Fibroblast of skin of right biceps (primary cell): ENCODE results near the gene C16orf89.
"Not testable (repeated sequence)": the region's sequence is repeated elsewhere in the genome, so short reads cannot be mapped to it uniquely, and the experiment has no call there.

Experiments
- DNase-seq: peaks from one replicate; pipeline ENCODE4 v3.0.0-alpha.2; 2013

Gene C16orf89

DNA sequence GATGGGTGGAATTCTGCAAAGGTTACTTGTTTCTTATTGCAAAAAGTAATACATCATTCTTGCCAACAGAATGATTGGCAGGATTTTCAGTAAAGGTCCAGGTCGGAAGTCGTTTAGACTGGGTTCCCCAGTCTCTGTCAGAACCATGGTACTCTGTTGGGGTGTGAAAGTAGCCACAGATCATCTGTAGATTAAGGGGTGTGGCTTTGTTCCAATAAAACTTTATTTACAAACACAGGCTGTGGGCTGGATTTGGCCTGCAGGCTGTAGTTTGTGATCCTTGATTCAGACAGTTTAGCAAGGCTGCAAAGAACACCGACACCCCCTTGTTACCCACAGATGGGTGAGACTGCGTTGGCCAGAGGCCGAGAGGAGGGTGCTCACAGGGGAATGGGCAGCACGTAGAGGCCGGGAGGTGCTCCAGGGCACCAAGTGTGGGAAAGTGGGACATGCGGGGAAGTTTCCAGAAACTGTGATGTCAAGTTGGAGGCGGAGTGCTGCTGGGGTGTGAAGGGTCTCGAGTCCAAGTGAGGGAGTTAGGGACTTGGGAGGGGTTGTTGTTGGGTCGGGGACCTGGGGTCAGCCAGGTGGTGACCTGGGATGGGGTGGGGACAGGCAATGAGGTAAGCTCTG, 18.5 kb upstream of the C16orf89 start:
- DNase-seq, result not testable (repeated sequence)

DNA sequence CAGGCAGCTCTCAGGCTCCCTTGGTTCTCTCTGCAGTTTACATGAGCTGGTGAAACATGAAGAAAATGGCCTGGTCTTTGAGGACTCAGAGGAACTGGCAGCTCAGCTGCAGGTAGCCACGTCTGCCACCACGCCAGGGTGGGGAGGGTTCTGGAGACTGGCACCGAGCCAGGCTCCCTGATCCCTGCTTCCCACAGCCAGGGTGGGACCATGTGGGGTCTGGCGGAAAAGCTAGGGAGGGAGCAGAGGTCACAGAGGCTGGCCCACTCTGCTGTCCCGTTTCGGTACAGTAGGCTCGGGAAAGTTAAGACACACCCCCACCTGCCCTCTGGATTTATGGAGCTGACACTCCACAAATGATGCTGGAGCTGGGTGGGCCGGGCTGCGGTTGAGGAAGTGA, 17.9 kb upstream of the C16orf89 start:
- not testable (repeated sequence) for DNase-seq

DNA sequence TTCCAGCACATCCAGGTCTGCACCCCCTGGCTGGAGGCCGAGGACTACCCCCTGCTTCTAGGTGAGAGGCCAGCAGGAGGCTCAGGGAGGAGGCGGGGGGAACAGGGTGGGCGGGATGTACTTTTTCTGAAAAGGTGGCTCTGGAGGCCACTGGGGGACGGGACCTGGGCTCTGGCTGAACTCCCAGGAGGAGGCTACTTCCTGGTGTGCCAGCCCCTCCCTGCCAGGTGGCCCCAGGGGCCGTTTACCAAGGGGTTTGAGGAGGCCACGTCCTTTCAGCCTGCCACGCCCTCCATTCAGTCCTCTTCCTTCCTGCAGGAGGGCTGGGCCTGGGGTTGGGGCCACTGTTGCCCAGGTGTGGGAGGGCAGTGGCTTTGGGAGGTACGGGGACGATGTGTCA, 15.2 kb upstream of the C16orf89 start:
- DNase-seq, result not testable (repeated sequence)

DNA sequence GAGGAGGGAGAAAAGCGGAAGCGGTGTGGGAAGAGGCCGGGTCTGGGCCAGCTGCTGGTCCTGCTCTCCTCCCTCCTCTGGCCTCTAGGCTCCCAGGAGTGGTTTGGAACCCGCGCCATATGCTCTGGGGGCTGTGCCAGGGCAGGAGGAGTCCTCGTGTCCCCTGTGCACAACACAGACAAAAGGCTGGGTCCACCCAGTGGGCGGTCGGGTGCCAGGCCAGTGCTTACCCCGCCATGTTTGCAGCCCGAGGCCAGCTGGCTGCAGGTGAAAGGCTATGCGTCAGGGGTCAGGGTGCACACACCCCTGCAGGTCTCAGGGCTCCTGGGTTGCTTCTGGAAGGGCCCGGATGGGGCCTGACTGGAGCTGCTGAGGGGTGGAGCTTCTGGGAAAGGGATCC, 14.7 kb upstream of the C16orf89 start:
- DNase-seq, result not testable (repeated sequence)

- no peak for DNase-seq
Measured at GRCh38 chr16:5078626-5079025, 12.9 kb upstream of the C16orf89 start.

DNA sequence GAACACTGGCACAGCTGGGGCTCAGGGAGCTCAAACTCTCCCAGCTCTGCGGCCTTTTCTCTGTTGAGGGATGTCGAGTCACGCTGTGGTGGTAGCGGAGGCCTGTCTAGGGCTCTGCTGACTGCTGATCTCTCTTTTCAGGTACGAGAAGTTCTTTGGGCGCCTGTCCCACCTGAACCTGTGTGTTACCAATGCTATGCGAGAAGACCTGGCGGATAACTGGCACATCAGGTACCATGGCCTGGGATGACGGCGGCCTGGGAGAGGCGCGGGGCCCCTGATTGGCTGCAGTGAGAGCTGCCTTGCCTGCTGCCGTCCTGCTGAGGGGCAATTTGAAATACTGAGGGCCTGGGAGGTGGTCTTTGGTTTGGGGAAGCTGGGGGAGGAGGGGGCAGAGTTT, 11.5 kb upstream of the C16orf89 start:
- DNase-seq, result no peak

GRCh38 chr16:5075637-5076036, 9.9 kb upstream of the C16orf89 start:
- DNase-seq, result no peak

DNA sequence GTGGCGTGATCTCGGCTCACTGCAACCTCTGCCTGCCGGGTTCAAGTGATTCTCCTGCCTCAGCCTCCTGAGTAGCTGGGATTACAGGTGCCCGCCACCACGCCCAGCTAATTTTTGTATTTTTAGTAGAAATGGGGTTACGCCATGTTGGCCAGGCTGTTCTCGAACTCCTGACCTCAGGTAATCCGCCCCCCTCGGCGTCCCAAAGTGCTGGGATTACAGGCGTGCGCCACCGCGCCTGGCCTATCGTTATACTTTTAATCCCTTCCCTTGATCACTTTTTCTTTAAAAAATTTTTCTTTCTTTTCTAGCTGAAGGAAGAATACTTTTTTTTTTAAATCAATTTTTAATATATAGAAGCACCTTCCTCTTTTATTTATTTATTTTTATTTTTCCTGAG, 8.0 kb upstream of the C16orf89 start:
- not testable (repeated sequence) for DNase-seq

- DNase-seq, result peak; percentile 45
Measured at GRCh38 chr16:5073279-5073629, 7.5 kb upstream of the C16orf89 start.

- DNase-seq, result no peak
Measured at GRCh38 chr16:5072334-5073278, 6.8 kb upstream of the C16orf89 start.

DNA sequence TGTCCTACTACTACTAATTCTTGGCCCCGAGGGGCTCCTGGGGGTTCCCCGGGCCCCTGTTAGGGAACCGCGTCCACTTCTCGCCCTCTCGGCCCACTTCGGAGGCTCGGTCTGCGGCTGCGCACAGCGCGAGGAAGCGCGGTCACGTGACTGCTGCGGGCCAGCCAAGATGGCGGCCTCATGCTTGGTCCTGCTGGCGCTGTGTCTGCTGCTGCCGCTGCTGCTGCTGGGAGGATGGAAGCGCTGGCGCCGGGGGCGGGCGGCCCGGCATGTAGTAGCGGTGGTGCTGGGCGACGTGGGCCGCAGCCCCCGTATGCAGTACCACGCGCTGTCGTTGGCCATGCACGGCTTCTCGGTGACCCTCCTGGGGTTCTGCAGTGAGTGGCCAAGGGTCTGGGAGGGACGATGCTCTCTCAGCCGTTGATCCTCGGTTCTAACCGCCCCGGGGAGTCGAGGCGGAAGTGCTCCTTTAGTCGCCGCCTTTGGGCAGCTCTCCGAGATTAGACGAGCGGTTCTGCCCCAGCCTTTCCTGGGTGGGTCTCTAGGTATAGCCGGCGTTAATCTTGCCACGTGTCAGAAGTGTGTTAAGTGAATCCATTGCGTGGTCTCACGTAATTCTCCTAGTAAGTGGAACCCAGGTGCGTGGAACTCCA, 6.1 kb upstream of the C16orf89 start, which contains the start of gene ALG1:
TSS of gene ALG1 (plus strand) at position 163 of the 653 bp plus-strand sequence. CDS start at position 170, 7 bp downstream.
- peak; percentile 84 for DNase-seq

DNA sequence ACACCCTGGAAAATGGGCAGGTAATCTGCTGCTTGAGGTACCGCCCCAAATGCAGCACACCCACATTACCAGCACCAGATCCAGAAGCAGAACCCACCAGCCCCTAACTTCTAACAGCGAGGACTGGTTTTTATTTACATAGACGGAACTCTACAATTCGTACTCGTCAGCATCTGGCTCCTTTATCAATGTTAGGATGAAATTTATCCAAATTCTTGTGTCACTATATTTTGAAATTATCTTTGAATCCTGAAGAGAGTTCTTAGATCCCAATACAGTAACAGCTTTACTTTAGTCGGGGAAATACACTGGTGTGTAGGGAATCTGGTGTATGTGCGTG, 5.6 kb upstream of the C16orf89 start:
- no peak for DNase-seq

DNA sequence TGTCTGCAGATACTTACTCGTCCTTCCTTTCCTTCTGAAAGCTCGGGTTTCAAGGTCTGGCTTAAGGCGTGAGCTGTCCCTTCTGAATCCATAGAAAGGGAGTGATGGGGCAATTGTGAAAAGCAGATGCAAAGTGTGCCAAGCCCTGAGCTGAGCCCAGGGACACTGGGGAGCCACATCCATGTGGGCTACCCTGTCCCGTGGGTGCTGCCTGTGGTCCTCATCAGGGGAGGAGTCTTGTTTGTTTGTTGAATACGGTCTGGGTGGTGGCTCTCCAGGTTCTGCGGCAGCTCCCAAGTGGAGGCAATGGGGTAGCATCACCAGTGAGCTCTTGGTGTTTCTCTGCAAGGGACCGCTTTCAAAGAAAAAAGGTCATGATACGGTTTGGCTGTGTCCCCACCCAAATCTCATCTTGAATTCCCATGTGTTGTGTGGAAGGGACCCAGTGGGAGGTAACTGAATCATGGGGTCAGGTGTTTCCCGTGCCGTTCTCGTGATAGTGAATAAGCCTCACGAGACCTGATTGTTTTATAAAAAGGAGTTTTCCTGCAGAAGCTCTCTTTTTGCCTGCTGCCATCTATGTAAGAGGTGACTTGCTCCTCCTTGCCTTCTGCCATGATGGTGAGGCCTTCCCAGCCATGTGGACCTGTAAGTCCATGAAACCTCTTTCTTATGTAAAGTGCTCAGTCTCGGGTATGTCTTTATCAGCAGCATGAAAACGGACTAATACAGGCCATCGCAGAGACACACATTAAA, 4.9 kb upstream of the C16orf89 start:
- DNase-seq, result no peak

DNA sequence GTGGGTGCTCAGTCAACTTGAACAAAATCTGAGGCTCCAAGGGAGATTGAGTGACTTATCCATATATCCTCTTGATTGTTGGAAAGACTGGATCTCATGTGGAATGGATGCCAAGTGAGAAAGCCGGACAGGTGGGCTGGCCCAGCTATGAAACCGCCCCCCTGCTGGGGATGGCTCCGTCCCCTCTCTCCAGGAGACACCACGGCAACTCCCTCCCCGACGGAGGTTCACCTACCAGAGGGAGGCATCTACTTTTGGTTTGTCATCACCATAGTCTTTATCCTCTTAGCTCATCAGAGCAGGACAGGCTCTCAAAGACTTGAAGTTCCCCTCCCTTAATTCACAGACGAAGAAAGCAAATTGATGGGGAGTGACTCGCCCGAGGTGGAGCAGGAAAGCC, 4.1 kb upstream of the C16orf89 start:
- no peak for DNase-seq

DNA sequence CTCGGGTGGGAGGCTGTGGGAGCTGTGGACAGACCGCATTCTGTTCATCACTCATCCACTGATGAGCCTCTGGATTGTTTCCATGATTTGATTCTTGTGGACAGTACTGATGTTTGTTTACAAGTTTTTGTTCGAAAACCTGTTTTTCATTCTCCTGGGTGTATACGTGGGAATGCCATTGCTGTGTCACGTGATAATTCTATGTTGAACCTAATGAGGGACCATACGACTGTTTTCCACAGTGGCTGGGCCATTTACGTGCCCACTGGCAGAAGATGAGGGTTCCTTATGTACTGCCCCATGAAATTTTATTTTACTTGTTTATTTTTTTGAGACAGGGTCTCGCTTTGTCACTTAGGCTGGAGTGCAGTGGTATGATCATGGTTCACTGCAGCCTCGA, 3.3 kb upstream of the C16orf89 start:
- no peak for DNase-seq

DNA sequence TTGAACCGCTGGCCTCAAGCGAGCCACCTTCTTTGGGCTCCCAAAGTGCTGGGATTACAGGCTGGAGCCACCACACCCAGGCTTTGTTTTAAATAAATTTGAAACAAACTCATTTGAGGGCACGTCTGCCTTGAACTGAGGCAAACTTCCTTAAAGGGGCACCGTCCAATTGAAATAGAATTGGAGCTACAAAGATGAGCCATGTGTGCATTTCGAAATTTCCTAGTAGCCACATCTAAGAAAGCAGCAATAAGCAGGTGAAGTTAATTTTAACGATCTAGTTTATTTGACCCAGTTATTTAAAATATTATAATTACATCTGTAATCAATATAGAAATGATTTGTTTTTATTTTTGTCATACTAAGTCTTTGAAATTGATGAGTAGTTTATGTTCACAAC, 755 bp upstream of the C16orf89 start:
- DNase-seq, result no peak

DNA sequence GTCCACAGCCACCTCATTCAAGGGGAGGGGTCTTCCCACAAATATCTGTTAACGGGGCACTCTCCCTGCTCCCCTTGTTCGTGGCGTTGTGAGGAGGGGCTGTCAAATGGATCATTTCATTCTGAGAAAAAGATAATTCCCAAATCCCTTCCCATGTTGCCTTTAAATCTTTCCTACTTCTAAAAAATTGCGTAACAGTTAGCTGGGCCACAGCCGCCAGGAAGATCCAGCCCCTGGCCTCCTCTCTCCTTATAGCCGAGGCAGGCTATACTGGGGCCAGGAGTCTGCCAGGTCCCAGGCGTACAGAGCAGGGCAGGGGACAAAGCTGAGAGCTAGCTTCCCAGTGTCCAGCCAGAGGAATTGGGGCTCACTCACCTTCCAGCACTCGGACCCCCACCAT, 430 bp downstream of the C16orf89 start:
- DNase-seq, result no peak

DNA sequence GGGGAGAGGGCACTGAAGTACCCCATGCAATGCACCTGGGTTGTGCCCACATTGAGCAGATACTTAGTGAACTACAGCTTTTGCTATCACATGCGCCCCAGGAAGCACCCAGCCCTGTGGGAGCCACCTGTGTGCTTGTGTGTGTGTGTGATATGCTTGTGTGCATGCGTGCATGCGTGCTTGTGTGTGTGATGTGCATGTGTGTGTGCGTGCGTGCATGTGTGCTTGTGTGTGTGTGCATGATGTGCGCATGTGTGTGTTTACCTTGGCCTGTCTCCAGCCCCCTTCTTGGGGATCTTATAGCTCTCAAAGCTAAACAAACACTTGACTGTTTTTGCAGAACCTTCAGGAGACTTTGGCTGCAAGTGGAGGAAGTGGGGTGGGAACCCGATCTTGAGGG, 841 bp downstream of the C16orf89 start:
- DNase-seq, result no peak

GRCh38 chr16:5062790-5063765, 2.7 kb downstream of the C16orf89 start:
- no peak for DNase-seq

GRCh38 chr16:5062051-5062450, 3.7 kb downstream of the C16orf89 start:
- DNase-seq, result no peak

DNA sequence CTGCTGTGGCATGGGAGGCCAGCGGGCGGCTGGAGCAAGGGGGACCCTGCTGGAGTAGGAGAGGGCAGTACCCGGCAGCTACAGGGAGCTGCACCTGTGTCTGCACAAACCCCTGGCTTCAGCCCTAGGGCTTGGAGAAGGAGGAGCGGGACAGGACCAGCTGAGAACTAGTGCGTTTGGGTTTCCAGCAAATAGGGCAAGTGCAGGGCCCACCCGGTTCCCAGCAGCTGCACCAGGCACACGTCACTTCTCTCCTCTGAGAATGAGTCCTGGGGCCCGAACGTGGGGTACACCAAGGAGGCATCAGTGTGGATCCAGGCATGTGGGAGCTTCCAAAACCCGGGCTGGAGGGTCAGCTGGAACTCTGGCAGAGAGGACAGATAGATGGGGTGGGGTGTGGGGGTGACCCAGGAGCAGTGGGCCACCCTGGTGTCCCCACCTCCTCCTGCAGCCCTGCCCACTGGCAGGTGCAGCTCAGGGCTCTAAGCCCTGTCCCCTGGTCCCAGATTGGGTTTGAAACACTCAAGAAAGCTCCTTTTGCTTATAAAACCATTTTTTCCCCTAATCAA, 5.6 kb downstream of the C16orf89 start:
- no peak for DNase-seq
